NCI-H1105 (cell line): ENCODE data around the gene KCNT2.
"Not testable (repeated sequence)": the region's sequence is repeated elsewhere in the genome, so short reads cannot be mapped to it uniquely, and the experiment has no call there.

Experiments used
- DNase-seq: peaks from one replicate; lab custom pipeline; 2025; lab: John Stamatoyannopoulos, UW

The KCNT2 gene

GRCh38 chr1:196513821-196514220 lies 94.4 kb downstream of the KCNT2 start:
- DNase-seq = no peak

GRCh38 chr1:196510451-196510850 lies 97.8 kb downstream of the KCNT2 start:
- DNase-seq = no peak

GRCh38 chr1:196504224-196504623 lies 104.0 kb downstream of the KCNT2 start:
- DNase-seq = not testable (repeated sequence)

GRCh38 chr1:196502437-196502836 lies 105.8 kb downstream of the KCNT2 start:
- DNase-seq = no peak

- no peak for DNase-seq
Observed at GRCh38 chr1:196501760-196502428, 106.3 kb downstream of the KCNT2 start.

GRCh38 chr1:196497817-196498216 lies 110.4 kb downstream of the KCNT2 start:
- no peak for DNase-seq

- no peak for DNase-seq
Observed at GRCh38 chr1:196494766-196495165, 113.5 kb downstream of the KCNT2 start.

- DNase-seq = no peak
Observed at GRCh38 chr1:196493881-196494280, 114.4 kb downstream of the KCNT2 start.

GRCh38 chr1:196488579-196488978 lies 119.7 kb downstream of the KCNT2 start:
- no peak for DNase-seq

- DNase-seq = no peak
Observed at GRCh38 chr1:196486346-196486745, 121.9 kb downstream of the KCNT2 start.

- DNase-seq = no peak
Observed at GRCh38 chr1:196481616-196482015, 126.6 kb downstream of the KCNT2 start.

GRCh38 chr1:196477262-196477661 lies 131.0 kb downstream of the KCNT2 start:
- no peak for DNase-seq

- no peak for DNase-seq
Observed at GRCh38 chr1:196467230-196467925, 140.9 kb downstream of the KCNT2 start.

- DNase-seq = no peak
Observed at GRCh38 chr1:196466654-196467053, 141.6 kb downstream of the KCNT2 start.

- DNase-seq = no peak
Observed at GRCh38 chr1:196466166-196466565, 142.1 kb downstream of the KCNT2 start.

- DNase-seq = no peak
Observed at GRCh38 chr1:196464480-196464941, 143.7 kb downstream of the KCNT2 start.

- DNase-seq = no peak
Observed at GRCh38 chr1:196462086-196462485, 146.2 kb downstream of the KCNT2 start.

GRCh38 chr1:196461521-196461920 lies 146.7 kb downstream of the KCNT2 start:
- DNase-seq = no peak

GRCh38 chr1:196459383-196459782 lies 148.9 kb downstream of the KCNT2 start:
- DNase-seq = no peak

- no peak for DNase-seq
Observed at GRCh38 chr1:196454792-196455191, 153.4 kb downstream of the KCNT2 start.

GRCh38 chr1:196451103-196451502 lies 157.1 kb downstream of the KCNT2 start:
- DNase-seq = no peak

- no peak for DNase-seq
Observed at GRCh38 chr1:196450143-196451095, 157.8 kb downstream of the KCNT2 start.
